NT2/D1 (cell line): ENCODE results near the gene PCGF6.

Experiments
- SUZ12 ChIP-seq: IDR thresholded peaks from 2 replicates; pipeline ENCODE4 v1.6.1; 2011; ENCODE audit not compliant: insufficient read length, insufficient read depth; ENCODE audit errors: extremely low read depth
- YY1 ChIP-seq: IDR thresholded peaks from 2 replicates; pipeline ENCODE4 v1.6.1; 2011; ENCODE audit not compliant: insufficient read length, insufficient read depth

GRCh38 chr10:103307594-103307993, 43.3 kb downstream of the PCGF6 start:
- TF ChIP-seq YY1 (no peak), SUZ12 (no peak)
